ENCODE measurements around the gene NPSR1. TPM values are rescaled to one million over a fixed set of nuclear protein-coding genes. Genes with fewer than 3 reads are reported as not detected.

NPSR1 gene
- total RNA-seq, 1 donor from 2014 or later: not detected

GRCh38 chr7:34727464-34727995 lies 69.5 kb downstream of the NPSR1 start:
- Mint-ChIP-seq H3K27me3 (no peaks in the 10 kb centered on the region), H3K4me3 (ENCODE audit: low read depth) (no peak overlapping the region), H3K36me3 (ENCODE audit: insufficient read depth) (no peaks in the 10 kb centered on the region), H3K9me3 (ENCODE audit: low read depth) (no peaks in the 10 kb centered on the region), H3K4me1 (ENCODE audit: low read depth) (peaks cover 1% of the 10 kb centered on the region), H3K27ac (no peak overlapping the region)
- no peak for TF ChIP-seq CTCF (IDR thresholded peaks at IDR 0.05; ENCODE audit: unreplicated experiment)
- DNase-seq (ENCODE audit: low spot score, unreplicated experiment): no peak

GRCh38 chr7:34728156-34728555 lies 70.1 kb downstream of the NPSR1 start:
- Mint-ChIP-seq H3K9me3 (ENCODE audit: low read depth) (no peaks in the 10 kb centered on the region), H3K4me3 (ENCODE audit: low read depth) (no peak overlapping the region), H3K36me3 (ENCODE audit: insufficient read depth) (no peaks in the 10 kb centered on the region), H3K27ac (no peak overlapping the region), H3K27me3 (no peaks in the 10 kb centered on the region), H3K4me1 (ENCODE audit: low read depth) (peaks cover 1% of the 10 kb centered on the region)
- DNase-seq (ENCODE audit: low spot score, unreplicated experiment): no peak
- TF ChIP-seq CTCF (IDR thresholded peaks at IDR 0.05; ENCODE audit: unreplicated experiment): no peak

GRCh38 chr7:34734771-34735170 lies 76.8 kb downstream of the NPSR1 start:
- Mint-ChIP-seq H3K4me1 (ENCODE audit: low read depth) (no peaks in the 10 kb centered on the region), H3K27me3 (no peaks in the 10 kb centered on the region), H3K9me3 (ENCODE audit: low read depth) (no peaks in the 10 kb centered on the region), H3K36me3 (ENCODE audit: insufficient read depth) (no peaks in the 10 kb centered on the region), H3K27ac (no peak overlapping the region), H3K4me3 (ENCODE audit: low read depth) (no peak overlapping the region)
- no peak for DNase-seq (ENCODE audit: low spot score, unreplicated experiment)
- TF ChIP-seq CTCF (IDR thresholded peaks at IDR 0.05; ENCODE audit: unreplicated experiment): no peak

- no peak overlapping the region for H3K27ac Mint-ChIP-seq
- DNase-seq (ENCODE audit: low spot score, unreplicated experiment): no peak
- no peaks in the 10 kb centered on the region for H3K9me3 Mint-ChIP-seq (ENCODE audit: low read depth)
- H3K4me1 Mint-ChIP-seq (ENCODE audit: low read depth): no peaks in the 10 kb centered on the region
- TF ChIP-seq CTCF (IDR thresholded peaks at IDR 0.05; ENCODE audit: unreplicated experiment): no peak
- no peaks in the 10 kb centered on the region for H3K27me3 Mint-ChIP-seq
- H3K36me3 Mint-ChIP-seq (ENCODE audit: insufficient read depth): no peaks in the 10 kb centered on the region
- no peak overlapping the region for H3K4me3 Mint-ChIP-seq (ENCODE audit: low read depth)
Measured at GRCh38 chr7:34735526-34735925, 77.5 kb downstream of the NPSR1 start.

- Mint-ChIP-seq H3K27me3 (no peaks in the 10 kb centered on the region), H3K4me3 (ENCODE audit: low read depth) (no peak overlapping the region), H3K27ac (no peak overlapping the region), H3K4me1 (ENCODE audit: low read depth) (no peaks in the 10 kb centered on the region), H3K36me3 (ENCODE audit: insufficient read depth) (no peaks in the 10 kb centered on the region), H3K9me3 (ENCODE audit: low read depth) (peaks cover 23% of the 10 kb centered on the region)
- DNase-seq (ENCODE audit: low spot score, unreplicated experiment): no peak
- TF ChIP-seq CTCF (IDR thresholded peaks at IDR 0.05; ENCODE audit: unreplicated experiment): no peak
Measured at GRCh38 chr7:34739651-34740300, 81.8 kb downstream of the NPSR1 start.
